ENCODE data around the gene TMBIM4. TPM values are rescaled to one million over a fixed set of nuclear protein-coding genes. Genes with fewer than 3 reads are reported as not detected.
A peak's percentile ranks its signal among the peaks of the same experiment; 100 is the strongest.
"Not testable (repeated sequence)": the region's sequence is repeated elsewhere in the genome, so short reads cannot be mapped to it uniquely, and the experiment has no call there.

Gene TMBIM4
- total RNA-seq = 28.7 and 30.9 TPM in 2 replicates
- long read RNA-seq, transcript TMBIM4-202 (7 exons, 2,952 nt) = major isoform, 22 of 30 reads
- long read RNA-seq, partial matches to known transcripts = 1 of 30 reads
- long read RNA-seq, other reads (novel, unspliced or antisense) = 5 of 30 reads

GRCh38 chr12:66169221-66170170 lies at the start of gene TMBIM4:
Gene TMBIM4, minus strand, starts transcription at chr12:66169996. Its CDS starts 45 bp downstream, at chr12:66169951.
- Mint-ChIP-seq H3K36me3 (ENCODE audit: insufficient read depth) (peaks cover 9% of the 10 kb centered on the region), H3K4me1 (ENCODE audit: low read depth) (peaks cover 2% of the 10 kb centered on the region), H3K27ac (peak within 1 kb of the TSS; percentile 95), H3K4me3 (ENCODE audit: low read depth) (peak within 1 kb of the TSS; percentile 91), H3K9me3 (ENCODE audit: low read depth) (peaks cover 12% of the 10 kb centered on the region), H3K27me3 (no peaks in the 10 kb centered on the region)
- TF ChIP-seq CTCF (IDR thresholded peaks at IDR 0.05; ENCODE audit: unreplicated experiment) = peak; percentile 45
- peak; percentile 46 for DNase-seq (ENCODE audit: low spot score, unreplicated experiment)

GRCh38 chr12:66217342-66217917 lies 47.6 kb upstream of the TMBIM4 start:
- no peak for DNase-seq (ENCODE audit: low spot score, unreplicated experiment)
- H3K27me3 Mint-ChIP-seq = no peaks in the 10 kb centered on the region
- no peak overlapping the region for H3K27ac Mint-ChIP-seq
- no peak overlapping the region for H3K4me3 Mint-ChIP-seq (ENCODE audit: low read depth)
- peaks cover 3% of the 10 kb centered on the region for H3K9me3 Mint-ChIP-seq (ENCODE audit: low read depth)
- peaks cover 3% of the 10 kb centered on the region for H3K4me1 Mint-ChIP-seq (ENCODE audit: low read depth)
- TF ChIP-seq CTCF (IDR thresholded peaks at IDR 0.05; ENCODE audit: unreplicated experiment) = no peak
- no peaks in the 10 kb centered on the region for H3K36me3 Mint-ChIP-seq (ENCODE audit: insufficient read depth)

GRCh38 chr12:66213011-66213410 lies 43.2 kb upstream of the TMBIM4 start:
- not testable (repeated sequence) for DNase-seq (ENCODE audit: low spot score, unreplicated experiment); H3K4me3 Mint-ChIP-seq (ENCODE audit: low read depth); H3K27me3 Mint-ChIP-seq; H3K27ac Mint-ChIP-seq; H3K9me3 Mint-ChIP-seq (ENCODE audit: low read depth); H3K36me3 Mint-ChIP-seq (ENCODE audit: insufficient read depth); H3K4me1 Mint-ChIP-seq (ENCODE audit: low read depth)

GRCh38 chr12:66211573-66211972 lies 41.8 kb upstream of the TMBIM4 start:
- H3K27ac Mint-ChIP-seq; DNase-seq (ENCODE audit: low spot score, unreplicated experiment); H3K9me3 Mint-ChIP-seq (ENCODE audit: low read depth); H3K4me1 Mint-ChIP-seq (ENCODE audit: low read depth); H3K27me3 Mint-ChIP-seq; H3K4me3 Mint-ChIP-seq (ENCODE audit: low read depth); H3K36me3 Mint-ChIP-seq (ENCODE audit: insufficient read depth): not testable (repeated sequence)

GRCh38 chr12:66210840-66211239 lies 41.0 kb upstream of the TMBIM4 start:
- no peak for DNase-seq (ENCODE audit: low spot score, unreplicated experiment)
- Mint-ChIP-seq H3K27ac (no peak overlapping the region), H3K4me1 (ENCODE audit: low read depth) (peaks cover 3% of the 10 kb centered on the region), H3K27me3 (no peaks in the 10 kb centered on the region), H3K4me3 (ENCODE audit: low read depth) (no peak overlapping the region), H3K36me3 (ENCODE audit: insufficient read depth) (no peaks in the 10 kb centered on the region), H3K9me3 (ENCODE audit: low read depth) (peaks cover 8% of the 10 kb centered on the region)
- no peak for TF ChIP-seq CTCF (IDR thresholded peaks at IDR 0.05; ENCODE audit: unreplicated experiment)

GRCh38 chr12:66206141-66206540 lies 36.3 kb upstream of the TMBIM4 start:
- no peak for DNase-seq (ENCODE audit: low spot score, unreplicated experiment)
- Mint-ChIP-seq H3K27me3 (peaks cover 5% of the 10 kb centered on the region), H3K9me3 (ENCODE audit: low read depth) (peaks cover 8% of the 10 kb centered on the region), H3K27ac (no peak overlapping the region), H3K36me3 (ENCODE audit: insufficient read depth) (no peaks in the 10 kb centered on the region), H3K4me1 (ENCODE audit: low read depth) (no peaks in the 10 kb centered on the region), H3K4me3 (ENCODE audit: low read depth) (no peak overlapping the region)
- no peak for TF ChIP-seq CTCF (IDR thresholded peaks at IDR 0.05; ENCODE audit: unreplicated experiment)
